ENCODE measurements around the gene NIPSNAP2.

Gene NIPSNAP2

DNA sequence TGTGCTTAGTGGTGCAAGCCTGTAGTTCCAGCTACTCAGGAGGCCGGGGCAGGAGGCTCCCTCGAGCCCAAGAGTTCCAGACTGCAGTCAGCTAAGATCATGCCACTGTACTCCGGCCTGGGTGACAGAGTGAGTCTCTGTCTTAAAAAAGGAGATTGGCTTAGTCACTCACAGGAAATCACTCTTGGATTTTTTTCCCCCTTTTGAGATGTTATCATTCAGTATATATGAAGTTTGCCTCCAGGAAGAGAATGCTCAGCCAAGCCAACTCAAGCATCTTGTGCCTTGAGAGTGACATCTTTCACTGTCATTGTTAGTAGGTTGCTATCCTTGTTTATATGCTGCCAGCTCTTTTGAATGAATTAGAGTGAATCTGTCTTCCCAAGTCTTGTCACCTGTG, 28.0 kb downstream of the NIPSNAP2 start:
- Histone ChIP-seq H3K4me3 (ENCODE audit: insufficient read depth in 1 of 2, low read depth in 1 of 2, low read length in 2 of 2) (no peak overlapping the region), H4K8ac (ENCODE audit: low read length) (no peak overlapping the region), H3K36me3 (ENCODE audit: control insufficient read depth in 1 of 2, insufficient read depth in 2 of 2, low read depth in 1 of 2, low read length in 2 of 2) (peaks cover 32 to 59% of the 10 kb centered on the region in 2 experiments), H3K4ac (ENCODE audit: low read depth in 1 of 2, low read length in 2 of 2) (no peak overlapping the region), H2BK120ac (ENCODE audit: low read depth, low read length) (no peak overlapping the region), H3K27ac (ENCODE audit: low read length, poor library complexity, severe bottlenecking) (no peak overlapping the region), H2AK5ac (ENCODE audit: low read length, severe bottlenecking) (no peak overlapping the region), H2BK15ac (ENCODE audit: low read depth, poor library complexity, severe bottlenecking) (no peak overlapping the region), H3K23ac (ENCODE audit: low read length in 2 of 2) (no peak overlapping the region), H3K4me2 (ENCODE audit: low read length, poor library complexity, severe bottlenecking) (no peak overlapping the region), H3K79me1 (replicated peaks; ENCODE audit: low read length, poor library complexity, severe bottlenecking) (no peaks in the 10 kb centered on the region), H2BK12ac (ENCODE audit: low read length in 2 of 2) (no peak overlapping the region), H3K9ac (ENCODE audit: low read length) (no peak overlapping the region), H3K9me3 (ENCODE audit: control insufficient read depth, low read length) (no peaks in the 10 kb centered on the region), H3K27me3 (ENCODE audit: control insufficient read depth in 1 of 2, insufficient read depth in 1 of 2, low read length in 2 of 2) (no peaks in the 10 kb centered on the region), H3K14ac (ENCODE audit: low read length in 2 of 2) (no peak overlapping the region), H3K4me1 (ENCODE audit: control insufficient read depth, insufficient read depth, low read depth, low read length) (no peaks in the 10 kb centered on the region), H3K18ac (ENCODE audit: low read depth in 1 of 2, low read length in 2 of 2) (no peak overlapping the region), H2AFZ (ENCODE audit: low read depth, low read length) (no peak overlapping the region), H4K91ac (ENCODE audit: low read length) (no peak overlapping the region), H2BK5ac (ENCODE audit: low read depth, low read length, poor library complexity, severe bottlenecking) (no peak overlapping the region)
- 94% methylated on average over 3 of the region's 3 CpGs for WGBS
- no peak for DNase-seq

DNA sequence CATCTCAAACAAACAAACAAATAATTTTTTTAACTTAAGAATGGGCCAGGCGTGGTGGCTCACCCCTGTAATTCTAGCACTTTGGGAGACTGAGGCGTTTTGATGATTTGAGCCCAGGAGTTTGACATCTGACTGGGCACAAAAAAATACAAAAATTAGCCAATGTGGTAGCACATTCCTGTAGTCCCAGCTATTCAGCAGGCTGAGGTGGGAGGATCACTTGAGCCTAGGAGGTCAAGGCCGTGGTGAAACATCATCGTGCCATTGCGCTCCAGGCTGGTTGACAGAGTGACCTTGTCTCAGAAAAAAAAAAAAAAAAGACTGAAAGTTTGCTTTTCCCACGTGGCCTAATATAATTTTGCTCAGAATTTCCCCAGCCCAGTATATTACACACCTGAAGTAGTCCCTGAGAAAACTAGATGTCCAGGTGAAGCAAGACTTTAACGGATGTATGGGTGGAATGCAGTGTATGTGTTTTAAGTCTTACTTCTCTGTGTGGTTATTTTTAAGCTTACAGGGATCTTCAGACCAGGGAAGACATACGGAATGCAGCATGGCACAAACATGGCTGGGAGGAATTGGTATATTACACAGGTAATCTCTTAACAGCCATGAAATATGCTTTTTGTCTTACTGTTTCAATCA, 32.6 kb downstream of the NIPSNAP2 start:
- H3K79me1 ChIP-seq (replicated peaks; ENCODE audit: low read length, poor library complexity, severe bottlenecking), result no peaks in the 10 kb centered on the region

DNA sequence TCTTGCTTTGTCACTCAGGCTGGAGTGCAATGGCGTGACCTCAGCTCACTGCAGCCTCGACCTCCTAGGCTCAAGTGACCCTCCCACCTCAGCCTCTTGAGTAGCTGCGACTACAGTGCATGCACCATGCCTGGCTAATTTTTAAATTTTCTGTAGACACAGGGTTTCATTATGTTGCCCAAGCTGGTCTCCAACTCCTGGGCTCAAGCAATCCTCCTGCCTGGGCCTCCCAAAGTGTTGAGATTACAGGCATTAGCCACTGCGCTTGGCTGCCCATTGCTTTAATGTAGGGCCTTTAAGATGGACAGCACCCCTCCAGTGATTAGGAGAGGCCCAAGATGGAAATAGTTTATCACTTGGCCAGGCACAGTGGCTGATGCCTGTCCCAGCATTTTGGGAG, 39.4 kb downstream of the NIPSNAP2 start:
- no peak overlapping the region for H2AFZ ChIP-seq (ENCODE audit: low read depth, low read length)
- H3K4ac ChIP-seq (ENCODE audit: low read depth in 1 of 2, low read length in 2 of 2), result no peak overlapping the region
- no peak overlapping the region for H3K27ac ChIP-seq (ENCODE audit: low read length, poor library complexity, severe bottlenecking)
- H3K9ac ChIP-seq (ENCODE audit: low read length), result no peak overlapping the region
- no peak overlapping the region for H2BK5ac ChIP-seq (ENCODE audit: low read depth, low read length, poor library complexity, severe bottlenecking)
- no peak overlapping the region for H4K91ac ChIP-seq (ENCODE audit: low read length)
- H4K8ac ChIP-seq (ENCODE audit: low read length), result no peak overlapping the region
- no peak overlapping the region for H2BK120ac ChIP-seq (ENCODE audit: low read depth, low read length)
- DNase-seq, result no peak
- WGBS, result 93% methylated on average over 4 of the region's 4 CpGs
- H3K79me1 ChIP-seq (replicated peaks; ENCODE audit: low read length, poor library complexity, severe bottlenecking), result no peaks in the 10 kb centered on the region
- H3K14ac ChIP-seq (ENCODE audit: low read length in 2 of 2), result no peak overlapping the region
- no peak overlapping the region for H3K4me2 ChIP-seq (ENCODE audit: low read length, poor library complexity, severe bottlenecking)
- no peak overlapping the region for H2AK5ac ChIP-seq (ENCODE audit: low read length, severe bottlenecking)
- peaks cover 7% of the 10 kb centered on the region for H3K4me1 ChIP-seq (ENCODE audit: control insufficient read depth, insufficient read depth, low read depth, low read length)
- no peaks in the 10 kb centered on the region for H3K9me3 ChIP-seq (ENCODE audit: control insufficient read depth, low read length)
- no peak overlapping the region for H2BK12ac ChIP-seq (ENCODE audit: low read length in 2 of 2)
- H2BK15ac ChIP-seq (ENCODE audit: low read depth, poor library complexity, severe bottlenecking), result no peak overlapping the region
- H3K18ac ChIP-seq (ENCODE audit: low read depth in 1 of 2, low read length in 2 of 2), result no peak overlapping the region
- H3K4me3 ChIP-seq (ENCODE audit: insufficient read depth in 1 of 2, low read depth in 1 of 2, low read length in 2 of 2), result no peak overlapping the region
- no peak overlapping the region for H3K23ac ChIP-seq (ENCODE audit: low read length in 2 of 2)
- H3K36me3 ChIP-seq (ENCODE audit: control insufficient read depth in 1 of 2, insufficient read depth in 2 of 2, low read depth in 1 of 2, low read length in 2 of 2), result peaks cover 5 to 15% of the 10 kb centered on the region in 2 experiments
- H3K27me3 ChIP-seq (ENCODE audit: control insufficient read depth in 1 of 2, insufficient read depth in 1 of 2, low read length in 2 of 2), result no peaks in the 10 kb centered on the region

More for the DNA sequence above, 32.6 kb downstream of the NIPSNAP2 start:
- no peak overlapping the region for H3K23ac ChIP-seq (ENCODE audit: low read length in 2 of 2)
- no peaks in the 10 kb centered on the region for H3K27me3 ChIP-seq (ENCODE audit: control insufficient read depth in 1 of 2, insufficient read depth in 1 of 2, low read length in 2 of 2)
- no peak overlapping the region for H2AK5ac ChIP-seq (ENCODE audit: low read length, severe bottlenecking)
- H3K36me3 ChIP-seq (ENCODE audit: control insufficient read depth in 1 of 2, insufficient read depth in 2 of 2, low read depth in 1 of 2, low read length in 2 of 2), result peaks cover 32 to 66% of the 10 kb centered on the region in 2 experiments
- H2BK15ac ChIP-seq (ENCODE audit: low read depth, poor library complexity, severe bottlenecking), result no peak overlapping the region
- no peak overlapping the region for H3K14ac ChIP-seq (ENCODE audit: low read length in 2 of 2)
- no peak overlapping the region for H2BK5ac ChIP-seq (ENCODE audit: low read depth, low read length, poor library complexity, severe bottlenecking)
- H3K4me2 ChIP-seq (ENCODE audit: low read length, poor library complexity, severe bottlenecking), result no peak overlapping the region
- no peak overlapping the region for H2BK120ac ChIP-seq (ENCODE audit: low read depth, low read length)
- H3K27ac ChIP-seq (ENCODE audit: low read length, poor library complexity, severe bottlenecking), result no peak overlapping the region
- no peak overlapping the region for H3K9ac ChIP-seq (ENCODE audit: low read length)
- no peak overlapping the region for H3K4me3 ChIP-seq (ENCODE audit: insufficient read depth in 1 of 2, low read depth in 1 of 2, low read length in 2 of 2)
- H3K4me1 ChIP-seq (ENCODE audit: control insufficient read depth, insufficient read depth, low read depth, low read length), result peaks cover 1% of the 10 kb centered on the region
- no peak overlapping the region for H3K4ac ChIP-seq (ENCODE audit: low read depth in 1 of 2, low read length in 2 of 2)
- 96% methylated on average over 6 of the region's 8 CpGs for WGBS
- H4K91ac ChIP-seq (ENCODE audit: low read length), result no peak overlapping the region
- DNase-seq, result no peak
- H4K8ac ChIP-seq (ENCODE audit: low read length), result no peak overlapping the region
- H2BK12ac ChIP-seq (ENCODE audit: low read length in 2 of 2), result no peak overlapping the region
- no peak overlapping the region for H2AFZ ChIP-seq (ENCODE audit: low read depth, low read length)
- no peaks in the 10 kb centered on the region for H3K9me3 ChIP-seq (ENCODE audit: control insufficient read depth, low read length)
- H3K18ac ChIP-seq (ENCODE audit: low read depth in 1 of 2, low read length in 2 of 2), result no peak overlapping the region

DNA sequence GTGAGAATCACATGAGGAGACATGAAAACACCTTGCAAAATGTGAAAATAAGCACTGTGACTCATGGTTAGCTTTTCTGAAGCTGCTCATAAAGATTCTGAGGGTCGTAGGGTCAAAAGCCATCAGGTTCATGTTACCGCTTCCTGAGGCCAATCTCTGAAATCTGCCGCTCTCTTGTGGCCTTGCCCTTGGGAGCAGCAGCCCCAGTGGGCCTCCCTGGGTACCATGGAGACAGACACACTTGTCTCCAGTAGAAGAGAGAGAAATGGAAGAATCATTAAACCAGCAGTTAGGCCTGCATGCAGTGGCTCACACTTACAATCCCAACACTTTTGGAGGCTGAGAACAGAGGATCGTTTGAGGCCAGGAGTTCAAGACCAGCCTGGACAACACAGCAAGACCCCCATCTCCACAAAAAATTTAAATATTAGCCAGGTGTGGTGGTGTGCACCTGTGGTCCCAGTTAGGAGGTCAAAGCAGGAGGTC, 42.8 kb downstream of the NIPSNAP2 start:
- H3K79me1 ChIP-seq (replicated peaks; ENCODE audit: low read length, poor library complexity, severe bottlenecking), result no peaks in the 10 kb centered on the region
- no peak overlapping the region for H4K8ac ChIP-seq (ENCODE audit: low read length)
- no peak overlapping the region for H2AFZ ChIP-seq (ENCODE audit: low read depth, low read length)
- no peak overlapping the region for H3K14ac ChIP-seq (ENCODE audit: low read length in 2 of 2)
- 61% methylated on average over 3 of the region's 4 CpGs for WGBS
- no peak overlapping the region for H3K4me3 ChIP-seq (ENCODE audit: insufficient read depth in 1 of 2, low read depth in 1 of 2, low read length in 2 of 2)
- no peak overlapping the region for H2BK120ac ChIP-seq (ENCODE audit: low read depth, low read length)
- H3K27ac ChIP-seq (ENCODE audit: low read length, poor library complexity, severe bottlenecking), result no peak overlapping the region
- H2BK12ac ChIP-seq (ENCODE audit: low read length in 2 of 2), result no peak overlapping the region
- H3K4me1 ChIP-seq (ENCODE audit: control insufficient read depth, insufficient read depth, low read depth, low read length), result peaks cover 10% of the 10 kb centered on the region
- H3K9ac ChIP-seq (ENCODE audit: low read length), result no peak overlapping the region
- H3K4me2 ChIP-seq (ENCODE audit: low read length, poor library complexity, severe bottlenecking), result no peak overlapping the region
- no peaks in the 10 kb centered on the region for H3K27me3 ChIP-seq (ENCODE audit: control insufficient read depth in 1 of 2, insufficient read depth in 1 of 2, low read length in 2 of 2)
- DNase-seq, result peak; percentile 26
- no peak overlapping the region for H3K18ac ChIP-seq (ENCODE audit: low read depth in 1 of 2, low read length in 2 of 2)
- H3K36me3 ChIP-seq (ENCODE audit: control insufficient read depth in 1 of 2, insufficient read depth in 2 of 2, low read depth in 1 of 2, low read length in 2 of 2), result peaks cover 4 to 5% of the 10 kb centered on the region in 2 experiments
- no peaks in the 10 kb centered on the region for H3K9me3 ChIP-seq (ENCODE audit: control insufficient read depth, low read length)
- no peak overlapping the region for H2BK5ac ChIP-seq (ENCODE audit: low read depth, low read length, poor library complexity, severe bottlenecking)
- no peak overlapping the region for H2BK15ac ChIP-seq (ENCODE audit: low read depth, poor library complexity, severe bottlenecking)
- H4K91ac ChIP-seq (ENCODE audit: low read length), result no peak overlapping the region
- no peak overlapping the region for H3K4ac ChIP-seq (ENCODE audit: low read depth in 1 of 2, low read length in 2 of 2)
- no peak overlapping the region for H3K23ac ChIP-seq (ENCODE audit: low read length in 2 of 2)
- peak overlapping the region; percentile 56 for H2AK5ac ChIP-seq (ENCODE audit: low read length, severe bottlenecking)

All from mesenchymal stem cell (in vitro differentiated cells and primary cell).